ENCODE data around the gene ZMAT3.

The ZMAT3 gene

GRCh38 chr3:179015551-179016020, 56.0 kb downstream of the ZMAT3 start:
- DNase-seq (ENCODE audit: insufficient read length) = no peak
- TF ChIP-seq POLR2AphosphoS5 (IDR thresholded peaks at IDR 0.05; ENCODE audit: low read depth, low read length) (no peak), TAF1 (IDR thresholded peaks at IDR 0.05; ENCODE audit: borderline replicate concordance, low read depth, low read length) (no peak), POLR2A (IDR thresholded peaks at IDR 0.05; ENCODE audit: low read depth, low read length) (no peak)
- FAIRE-seq = peak; percentile 98

- FAIRE-seq (no peak), DNase-seq (ENCODE audit: insufficient read length) (no peak)
- TF ChIP-seq TAF1 (IDR thresholded peaks at IDR 0.05; ENCODE audit: borderline replicate concordance, low read depth, low read length) = no peak
- no peak for TF ChIP-seq POLR2A (IDR thresholded peaks at IDR 0.05; ENCODE audit: low read depth, low read length)
- no peak for TF ChIP-seq POLR2AphosphoS5 (IDR thresholded peaks at IDR 0.05; ENCODE audit: low read depth, low read length)
Measured at GRCh38 chr3:179005706-179006105, 65.9 kb downstream of the ZMAT3 start.

- FAIRE-seq (no peak), DNase-seq (ENCODE audit: insufficient read length) (no peak)
- TF ChIP-seq POLR2A (IDR thresholded peaks at IDR 0.05; ENCODE audit: low read depth, low read length) = no peak
Measured at GRCh38 chr3:179005213-179005612, 66.4 kb downstream of the ZMAT3 start.

- DNase-seq (ENCODE audit: insufficient read length) = no peak
Measured at GRCh38 chr3:179000659-179001058, 71.0 kb downstream of the ZMAT3 start.

GRCh38 chr3:179000144-179000543, 71.5 kb downstream of the ZMAT3 start:
- DNase-seq (ENCODE audit: insufficient read length) = no peak

More at GRCh38 chr3:179000659-179001058, 71.0 kb downstream of the ZMAT3 start:
- FAIRE-seq = peak; percentile 30
- TF ChIP-seq POLR2AphosphoS5 (IDR thresholded peaks at IDR 0.05; ENCODE audit: low read depth, low read length) = no peak
- no peak for TF ChIP-seq POLR2A (IDR thresholded peaks at IDR 0.05; ENCODE audit: low read depth, low read length)
- TF ChIP-seq TAF1 (IDR thresholded peaks at IDR 0.05; ENCODE audit: borderline replicate concordance, low read depth, low read length) = no peak

GRCh38 chr3:178996399-178996798, 75.2 kb downstream of the ZMAT3 start:
- TF ChIP-seq POLR2A (IDR thresholded peaks at IDR 0.05; ENCODE audit: low read depth, low read length) = no peak
- no peak for TF ChIP-seq TAF1 (IDR thresholded peaks at IDR 0.05; ENCODE audit: borderline replicate concordance, low read depth, low read length)
- no peak for TF ChIP-seq POLR2AphosphoS5 (IDR thresholded peaks at IDR 0.05; ENCODE audit: low read depth, low read length)
- no peak for FAIRE-seq
- no peak for DNase-seq (ENCODE audit: insufficient read length)

More at GRCh38 chr3:179000144-179000543, 71.5 kb downstream of the ZMAT3 start:
- TF ChIP-seq TAF1 (IDR thresholded peaks at IDR 0.05; ENCODE audit: borderline replicate concordance, low read depth, low read length) = no peak
- peak; percentile 51 for FAIRE-seq

GRCh38 chr3:178990293-178990692, 81.3 kb downstream of the ZMAT3 start:
- no peak for FAIRE-seq
- no peak for DNase-seq (ENCODE audit: insufficient read length)
- TF ChIP-seq TAF1 (IDR thresholded peaks at IDR 0.05; ENCODE audit: borderline replicate concordance, low read depth, low read length) (no peak), POLR2A (IDR thresholded peaks at IDR 0.05; ENCODE audit: low read depth, low read length) (no peak), POLR2AphosphoS5 (IDR thresholded peaks at IDR 0.05; ENCODE audit: low read depth, low read length) (no peak)

GRCh38 chr3:178989821-178990220, 81.8 kb downstream of the ZMAT3 start:
- no peak for DNase-seq (ENCODE audit: insufficient read length)
- TF ChIP-seq TAF1 (IDR thresholded peaks at IDR 0.05; ENCODE audit: borderline replicate concordance, low read depth, low read length) (no peak), POLR2A (IDR thresholded peaks at IDR 0.05; ENCODE audit: low read depth, low read length) (no peak), POLR2AphosphoS5 (IDR thresholded peaks at IDR 0.05; ENCODE audit: low read depth, low read length) (no peak)
- FAIRE-seq = no peak

- no peak for TF ChIP-seq POLR2A (IDR thresholded peaks at IDR 0.05; ENCODE audit: low read depth, low read length)
- TF ChIP-seq POLR2AphosphoS5 (IDR thresholded peaks at IDR 0.05; ENCODE audit: low read depth, low read length) = no peak
- TF ChIP-seq TAF1 (IDR thresholded peaks at IDR 0.05; ENCODE audit: borderline replicate concordance, low read depth, low read length) = no peak
- no peak for DNase-seq (ENCODE audit: insufficient read length)
- FAIRE-seq = no peak
Measured at GRCh38 chr3:178987745-178988144, 83.9 kb downstream of the ZMAT3 start.

GRCh38 chr3:178986456-178986855, 85.2 kb downstream of the ZMAT3 start:
- DNase-seq (ENCODE audit: insufficient read length) = no peak
- FAIRE-seq = no peak
- TF ChIP-seq POLR2A (IDR thresholded peaks at IDR 0.05; ENCODE audit: low read depth, low read length) = no peak
- TF ChIP-seq TAF1 (IDR thresholded peaks at IDR 0.05; ENCODE audit: borderline replicate concordance, low read depth, low read length) = no peak
- no peak for TF ChIP-seq POLR2AphosphoS5 (IDR thresholded peaks at IDR 0.05; ENCODE audit: low read depth, low read length)

GRCh38 chr3:178982137-178982536, 89.5 kb downstream of the ZMAT3 start:
- no peak for TF ChIP-seq POLR2A (IDR thresholded peaks at IDR 0.05; ENCODE audit: low read depth, low read length)
- TF ChIP-seq POLR2AphosphoS5 (IDR thresholded peaks at IDR 0.05; ENCODE audit: low read depth, low read length) = no peak
- TF ChIP-seq TAF1 (IDR thresholded peaks at IDR 0.05; ENCODE audit: borderline replicate concordance, low read depth, low read length) = no peak
- DNase-seq (ENCODE audit: insufficient read length) (no peak), FAIRE-seq (peak; percentile 79)

GRCh38 chr3:178975320-178975719, 96.3 kb downstream of the ZMAT3 start:
- no peak for DNase-seq (ENCODE audit: insufficient read length)
- FAIRE-seq = no peak
- TF ChIP-seq POLR2A (IDR thresholded peaks at IDR 0.05; ENCODE audit: low read depth, low read length) (no peak), POLR2AphosphoS5 (IDR thresholded peaks at IDR 0.05; ENCODE audit: low read depth, low read length) (no peak), TAF1 (IDR thresholded peaks at IDR 0.05; ENCODE audit: borderline replicate concordance, low read depth, low read length) (no peak)

GRCh38 chr3:178971614-178972013, 100.0 kb downstream of the ZMAT3 start:
- peak; percentile 60 for FAIRE-seq
- TF ChIP-seq POLR2A (IDR thresholded peaks at IDR 0.05; ENCODE audit: low read depth, low read length) (no peak), POLR2AphosphoS5 (IDR thresholded peaks at IDR 0.05; ENCODE audit: low read depth, low read length) (no peak), TAF1 (IDR thresholded peaks at IDR 0.05; ENCODE audit: borderline replicate concordance, low read depth, low read length) (no peak)
- DNase-seq (ENCODE audit: insufficient read length) = no peak
